Activated naive CD4-positive, alpha-beta T cell treated with Interleukin-2 at 50 U/mL for 16 hours (primary cell): ENCODE results near the gene STIMATE.

Experiments
- DNase-seq: peaks from one replicate; pipeline ENCODE4 v3.0.0-alpha.2; 2020

The STIMATE gene

GRCh38 chr3:52811452-52812011 lies 85.8 kb downstream of the STIMATE start:
- no peak for DNase-seq

- DNase-seq = no peak
Observed at GRCh38 chr3:52810923-52811322, 86.4 kb downstream of the STIMATE start.

GRCh38 chr3:52809662-52810377 lies 87.5 kb downstream of the STIMATE start:
- no peak for DNase-seq

GRCh38 chr3:52809149-52809548 lies 88.2 kb downstream of the STIMATE start:
- DNase-seq = no peak

- no peak for DNase-seq
Observed at GRCh38 chr3:52805270-52806039, 91.9 kb downstream of the STIMATE start.

- DNase-seq = no peak
Observed at GRCh38 chr3:52801839-52802238, 95.5 kb downstream of the STIMATE start.

GRCh38 chr3:52800079-52800478 lies 97.3 kb downstream of the STIMATE start:
- DNase-seq = no peak

- DNase-seq = no peak
Observed at GRCh38 chr3:52798978-52799476, 98.3 kb downstream of the STIMATE start.

- DNase-seq = no peak
Observed at GRCh38 chr3:52798376-52798977, 98.9 kb downstream of the STIMATE start.

- DNase-seq = no peak
Observed at GRCh38 chr3:52796411-52796810, 100.9 kb downstream of the STIMATE start.

- DNase-seq = no peak
Observed at GRCh38 chr3:52795298-52795900, 101.9 kb downstream of the STIMATE start.

- no peak for DNase-seq
Observed at GRCh38 chr3:52794612-52795099, 102.7 kb downstream of the STIMATE start, which contains the start of gene ITIH3. Gene ITIH3 (plus strand): TSS chr3:52794796. CDS start chr3:52794804, 8 bp downstream.

GRCh38 chr3:52793702-52794611 lies 103.4 kb downstream of the STIMATE start:
- DNase-seq = no peak

GRCh38 chr3:52792961-52793695 lies 104.2 kb downstream of the STIMATE start:
- DNase-seq = no peak

- DNase-seq = no peak
Observed at GRCh38 chr3:52792413-52792812, 104.9 kb downstream of the STIMATE start.

- DNase-seq = no peak
Observed at GRCh38 chr3:52791928-52792327, 105.4 kb downstream of the STIMATE start.

GRCh38 chr3:52791366-52791765 lies 106.0 kb downstream of the STIMATE start:
- no peak for DNase-seq

- DNase-seq = no peak
Observed at GRCh38 chr3:52790741-52791140, 106.6 kb downstream of the STIMATE start.

GRCh38 chr3:52790337-52790736 lies 107.0 kb downstream of the STIMATE start:
- DNase-seq = no peak

- no peak for DNase-seq
Observed at GRCh38 chr3:52789746-52790040, 107.7 kb downstream of the STIMATE start.
